ENCODE measurements around the gene DES.

Gene DES

DNA sequence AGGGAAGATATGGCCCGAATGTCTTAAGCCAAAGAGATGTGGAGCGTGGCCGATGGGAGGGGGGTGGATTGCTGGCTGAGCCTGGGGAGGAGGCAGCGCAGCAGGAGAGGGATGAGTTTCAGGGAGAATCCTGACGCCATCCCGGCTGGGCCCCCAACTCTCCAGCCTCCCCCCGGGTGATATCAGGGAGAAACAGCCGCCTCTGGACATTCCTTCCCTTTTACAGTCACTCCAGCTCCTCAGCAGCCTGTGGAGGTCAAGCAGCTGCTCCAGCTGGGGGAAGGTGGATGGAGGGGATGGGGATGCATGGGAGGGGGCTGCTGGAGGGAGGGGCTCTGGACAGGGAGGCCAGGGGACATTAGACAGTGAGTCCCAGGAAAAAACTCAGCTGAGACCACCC lies 9.5 kb upstream of the DES start:
- TF ChIP-seq, protein P1, sequence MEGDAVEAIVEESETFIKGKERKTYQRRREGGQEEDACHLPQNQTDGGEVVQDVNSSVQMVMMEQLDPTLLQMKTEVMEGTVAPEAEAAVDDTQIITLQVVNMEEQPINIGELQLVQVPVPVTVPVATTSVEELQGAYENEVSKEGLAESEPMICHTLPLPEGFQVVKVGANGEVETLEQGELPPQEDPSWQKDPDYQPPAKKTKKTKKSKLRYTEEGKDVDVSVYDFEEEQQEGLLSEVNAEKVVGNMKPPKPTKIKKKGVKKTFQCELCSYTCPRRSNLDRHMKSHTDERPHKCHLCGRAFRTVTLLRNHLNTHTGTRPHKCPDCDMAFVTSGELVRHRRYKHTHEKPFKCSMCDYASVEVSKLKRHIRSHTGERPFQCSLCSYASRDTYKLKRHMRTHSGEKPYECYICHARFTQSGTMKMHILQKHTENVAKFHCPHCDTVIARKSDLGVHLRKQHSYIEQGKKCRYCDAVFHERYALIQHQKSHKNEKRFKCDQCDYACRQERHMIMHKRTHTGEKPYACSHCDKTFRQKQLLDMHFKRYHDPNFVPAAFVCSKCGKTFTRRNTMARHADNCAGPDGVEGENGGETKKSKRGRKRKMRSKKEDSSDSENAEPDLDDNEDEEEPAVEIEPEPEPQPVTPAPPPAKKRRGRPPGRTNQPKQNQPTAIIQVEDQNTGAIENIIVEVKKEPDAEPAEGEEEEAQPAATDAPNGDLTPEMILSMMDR (IDR thresholded peaks at IDR 0.05) = no peak

DNA sequence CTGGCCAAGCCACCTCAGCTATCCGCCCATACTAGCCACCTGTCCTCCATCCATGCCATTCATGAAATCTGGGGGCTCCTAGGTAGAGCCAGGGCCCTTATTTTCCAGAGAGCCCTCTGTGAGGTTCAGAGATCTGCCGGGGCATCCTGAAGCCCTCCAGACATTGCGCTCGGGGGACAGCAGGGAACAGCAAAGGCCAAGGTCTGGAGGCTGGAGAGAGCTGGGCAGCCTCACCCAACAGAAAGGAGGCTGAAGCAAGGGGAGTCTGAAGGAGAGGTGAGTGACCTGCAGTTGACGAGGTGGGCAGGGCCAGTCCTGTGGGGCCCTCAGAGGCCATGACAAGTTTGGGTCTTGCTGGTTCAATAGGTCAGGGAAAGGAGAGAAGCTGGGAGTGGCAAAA lies 8.6 kb upstream of the DES start:
- TF ChIP-seq, protein P1 (IDR thresholded peaks at IDR 0.05) = no peak

DNA sequence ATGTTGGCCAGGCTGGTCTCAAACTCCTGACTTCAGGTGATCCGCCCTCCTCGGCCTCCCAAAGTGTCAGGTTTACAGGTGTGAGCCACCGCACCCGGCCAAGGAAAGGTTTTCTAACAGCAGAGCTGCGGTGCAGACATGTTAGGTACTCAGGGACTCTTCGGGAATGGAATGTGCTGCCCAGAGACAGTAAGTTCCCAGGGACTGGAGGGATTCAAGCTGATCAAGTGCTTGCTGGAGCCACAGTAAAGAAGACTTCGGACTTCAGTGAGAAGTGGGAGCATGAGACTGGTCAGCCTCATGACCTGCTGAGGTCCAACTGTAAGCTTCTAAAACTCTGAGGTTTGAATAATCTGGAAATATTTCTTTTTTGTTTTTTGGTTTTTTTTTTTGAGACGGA lies 7.8 kb upstream of the DES start:
- TF ChIP-seq, protein P1 (IDR thresholded peaks at IDR 0.05) = no peak

DNA sequence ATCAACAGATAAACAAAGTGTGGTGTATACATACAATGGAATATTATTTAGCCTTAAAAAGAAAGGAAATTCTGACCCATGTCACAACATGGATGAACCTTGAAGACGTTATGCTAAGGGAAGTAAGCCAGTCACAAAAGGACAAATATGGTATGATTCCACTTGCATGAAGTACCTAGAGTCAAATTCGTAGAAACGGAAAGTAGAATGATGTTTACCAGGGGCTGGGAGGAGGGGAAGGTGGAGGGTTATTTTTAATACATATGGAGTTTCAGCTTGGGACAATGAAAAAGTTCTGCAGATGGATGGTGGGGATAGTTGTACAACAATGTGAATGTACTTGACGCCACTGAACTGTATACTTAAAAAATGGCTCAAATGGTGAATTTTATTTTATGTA lies 3.3 kb upstream of the DES start:
- TF ChIP-seq, protein P1 (IDR thresholded peaks at IDR 0.05) = no peak

DNA sequence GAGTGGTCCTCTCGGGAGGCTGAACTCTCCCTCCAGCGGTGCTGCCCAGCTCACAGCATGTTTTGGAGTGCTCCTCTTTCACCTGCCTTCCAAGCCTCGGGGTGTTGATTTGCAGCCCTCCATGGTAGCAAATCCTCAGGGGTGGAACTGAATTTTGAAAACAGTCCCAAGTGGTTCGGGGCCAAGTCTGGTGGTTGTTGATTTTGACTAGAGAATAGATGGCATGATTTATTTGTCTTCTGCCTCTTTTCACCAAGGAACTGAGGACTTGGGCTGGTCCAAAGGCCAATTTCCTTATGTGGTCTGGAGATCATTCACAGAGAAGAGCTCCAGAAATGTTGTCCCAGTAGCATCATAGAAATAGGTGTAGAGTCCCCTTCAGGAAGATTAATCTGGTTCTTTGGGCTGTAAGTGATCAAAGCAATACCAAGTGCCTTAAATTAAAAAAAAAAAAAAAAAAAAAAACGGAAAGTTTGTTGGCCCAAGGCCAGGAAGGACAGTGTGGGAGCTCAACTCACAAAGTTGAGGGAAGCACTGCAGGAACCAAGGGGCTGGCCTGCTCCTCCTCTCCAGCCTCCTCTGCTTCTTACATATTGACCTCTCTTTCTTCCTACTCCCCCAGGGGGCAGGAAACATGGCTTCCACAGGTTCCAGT lies 2.5 kb upstream of the DES start:
- TF ChIP-seq, protein P1 (IDR thresholded peaks at IDR 0.05) = no peak

DNA sequence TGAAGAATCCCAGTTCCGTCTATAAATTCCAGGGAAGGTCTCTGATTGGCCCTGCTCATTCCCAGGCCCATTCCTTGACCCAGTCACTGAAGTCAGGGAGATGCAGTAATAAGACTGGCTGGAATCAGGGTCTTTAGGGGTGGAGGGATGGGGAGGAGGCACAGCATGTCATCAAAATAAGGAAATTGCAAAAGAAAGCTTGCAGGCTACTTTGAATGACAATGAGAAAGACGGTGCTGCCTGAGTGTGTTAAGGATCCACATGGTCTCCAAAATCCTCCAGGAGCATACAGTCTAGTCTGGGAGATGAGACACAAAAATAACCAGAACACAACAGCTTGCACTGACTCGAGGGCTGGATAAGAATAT lies 2.0 kb upstream of the DES start:
- TF ChIP-seq, protein P1 (IDR thresholded peaks at IDR 0.05) = no peak

DNA sequence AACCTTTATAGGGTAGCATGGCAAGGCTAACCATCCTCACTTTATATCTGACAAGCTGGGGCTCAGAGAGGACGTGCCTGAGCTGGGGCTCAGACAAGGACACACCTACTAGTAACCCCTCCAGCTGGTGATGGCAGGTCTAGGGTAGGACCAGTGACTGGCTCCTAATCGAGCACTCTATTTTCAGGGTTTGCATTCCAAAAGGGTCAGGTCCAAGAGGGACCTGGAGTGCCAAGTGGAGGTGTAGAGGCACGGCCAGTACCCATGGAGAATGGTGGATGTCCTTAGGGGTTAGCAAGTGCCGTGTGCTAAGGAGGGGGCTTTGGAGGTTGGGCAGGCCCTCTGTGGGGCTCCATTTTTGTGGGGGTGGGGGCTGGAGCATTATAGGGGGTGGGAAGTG lies 1.2 kb upstream of the DES start:
- TF ChIP-seq, protein P1 (IDR thresholded peaks at IDR 0.05) = no peak

DNA sequence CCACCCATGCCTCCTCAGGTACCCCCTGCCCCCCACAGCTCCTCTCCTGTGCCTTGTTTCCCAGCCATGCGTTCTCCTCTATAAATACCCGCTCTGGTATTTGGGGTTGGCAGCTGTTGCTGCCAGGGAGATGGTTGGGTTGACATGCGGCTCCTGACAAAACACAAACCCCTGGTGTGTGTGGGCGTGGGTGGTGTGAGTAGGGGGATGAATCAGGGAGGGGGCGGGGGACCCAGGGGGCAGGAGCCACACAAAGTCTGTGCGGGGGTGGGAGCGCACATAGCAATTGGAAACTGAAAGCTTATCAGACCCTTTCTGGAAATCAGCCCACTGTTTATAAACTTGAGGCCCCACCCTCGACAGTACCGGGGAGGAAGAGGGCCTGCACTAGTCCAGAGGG lies 803 bp upstream of the DES start:
- TF ChIP-seq, protein P1 (IDR thresholded peaks at IDR 0.05) = no peak

Measured in LNCAP (cell line).